Activated gamma-delta T cell treated with anti-CD3 and anti-CD28 coated beads, Interleukin-2, amount 50 U/mL, for 16 hours (primary cell): ENCODE results near the gene FAM120B.
"Not testable (repeated sequence)": the region's sequence is repeated elsewhere in the genome, so short reads cannot be mapped to it uniquely, and the experiment has no call there.

Experiments
- DNase-seq: peaks from one replicate; pipeline ENCODE4 v3.0.0-alpha.2; 2020; ENCODE audit warnings: low read depth

FAM120B gene

GRCh38 chr6:170297576-170298330 is 8.8 kb upstream of the FAM120B start:
- DNase-seq, result no peak

GRCh38 chr6:170298688-170299087 is 7.9 kb upstream of the FAM120B start:
- DNase-seq, result no peak

DNA sequence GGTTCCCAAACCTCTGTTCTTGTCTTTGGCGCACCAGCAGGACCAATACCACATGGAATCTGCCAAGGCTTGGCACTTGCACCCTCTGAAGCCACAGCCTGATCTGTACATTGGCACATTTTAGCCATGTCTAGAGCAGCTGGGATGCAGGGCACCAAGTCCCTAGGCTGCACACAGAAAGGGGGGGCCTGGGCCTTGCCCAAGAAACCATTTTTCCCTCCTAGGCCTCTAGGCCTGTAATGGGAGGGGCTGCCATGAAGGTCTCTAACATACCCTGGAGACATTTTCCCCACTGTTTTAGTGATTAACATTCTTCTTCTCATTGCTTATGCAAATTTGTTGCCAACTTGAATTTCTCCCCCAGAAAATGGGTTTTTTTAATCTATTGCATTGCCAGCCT is 5.4 kb upstream of the FAM120B start:
- DNase-seq, result no peak

DNA sequence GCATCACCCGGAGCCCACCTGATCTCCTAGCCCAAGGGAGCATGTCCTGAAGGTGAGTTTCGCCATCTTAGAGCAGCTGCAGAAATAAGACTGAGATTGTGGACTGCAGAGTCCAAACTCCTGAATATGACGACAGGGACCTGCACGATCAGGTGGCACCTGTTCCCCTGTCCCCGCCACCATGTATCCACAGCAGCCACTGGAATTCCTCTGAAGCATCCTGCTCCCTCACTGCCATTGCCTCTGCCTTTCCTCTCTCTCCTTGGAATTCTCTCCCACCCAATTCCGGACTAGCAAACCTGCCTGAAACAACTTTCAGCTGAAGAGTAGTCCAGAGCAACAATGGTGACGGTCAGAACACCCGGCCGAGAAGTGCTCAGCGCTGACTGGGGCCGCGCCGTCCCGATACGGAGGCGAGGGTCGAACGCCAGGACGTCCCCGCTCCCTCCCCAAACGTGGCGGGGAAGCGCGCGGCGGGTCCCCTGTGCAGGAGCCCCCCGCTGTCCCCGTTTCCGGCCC is 694 bp upstream of the FAM120B start:
- no peak for DNase-seq

GRCh38 chr6:170307080-170307545 is 555 bp downstream of the FAM120B start:
- no peak for DNase-seq

DNA sequence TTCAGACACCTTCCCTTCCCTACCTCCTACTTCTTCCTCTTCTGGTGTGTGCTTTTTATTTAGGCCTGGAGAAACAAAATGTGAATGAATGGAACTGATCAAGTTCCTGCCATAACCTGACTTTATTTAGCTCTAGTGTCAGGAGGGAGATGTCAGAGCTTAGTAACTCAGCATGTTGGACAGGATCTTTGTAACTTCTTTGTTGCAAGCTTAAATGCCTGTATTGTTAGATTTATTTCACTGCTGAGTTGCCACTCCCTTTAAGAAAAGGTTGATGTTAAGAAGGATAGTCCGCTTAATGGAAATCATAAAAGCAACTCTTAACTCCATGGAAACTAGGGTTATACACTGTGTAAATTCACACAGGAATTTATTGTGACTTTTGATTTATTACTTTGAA is 2.2 kb downstream of the FAM120B start:
- DNase-seq, result no peak

DNA sequence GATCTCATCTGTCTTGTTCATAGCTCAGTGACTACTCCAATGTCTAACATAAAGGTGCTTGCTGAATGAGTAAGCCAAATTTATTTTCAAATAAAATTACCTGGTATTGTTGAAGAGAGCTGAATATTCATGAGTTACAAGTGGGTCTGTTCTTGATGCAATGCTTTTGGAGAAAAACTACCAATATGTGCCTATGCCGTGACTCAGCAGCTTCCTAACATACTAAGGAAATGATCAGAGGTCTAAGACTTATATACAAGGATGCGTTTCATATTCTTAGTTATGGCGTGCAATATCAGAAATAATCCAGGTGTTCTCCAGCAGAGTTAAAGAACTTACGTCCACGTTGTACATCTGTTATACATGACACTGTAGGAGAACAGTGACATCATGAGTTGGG is 5.1 kb downstream of the FAM120B start:
- no peak for DNase-seq

- DNase-seq, result no peak
These were observed 6.3 kb downstream of the FAM120B start for GRCh38 chr6:170312876-170313275.

DNA sequence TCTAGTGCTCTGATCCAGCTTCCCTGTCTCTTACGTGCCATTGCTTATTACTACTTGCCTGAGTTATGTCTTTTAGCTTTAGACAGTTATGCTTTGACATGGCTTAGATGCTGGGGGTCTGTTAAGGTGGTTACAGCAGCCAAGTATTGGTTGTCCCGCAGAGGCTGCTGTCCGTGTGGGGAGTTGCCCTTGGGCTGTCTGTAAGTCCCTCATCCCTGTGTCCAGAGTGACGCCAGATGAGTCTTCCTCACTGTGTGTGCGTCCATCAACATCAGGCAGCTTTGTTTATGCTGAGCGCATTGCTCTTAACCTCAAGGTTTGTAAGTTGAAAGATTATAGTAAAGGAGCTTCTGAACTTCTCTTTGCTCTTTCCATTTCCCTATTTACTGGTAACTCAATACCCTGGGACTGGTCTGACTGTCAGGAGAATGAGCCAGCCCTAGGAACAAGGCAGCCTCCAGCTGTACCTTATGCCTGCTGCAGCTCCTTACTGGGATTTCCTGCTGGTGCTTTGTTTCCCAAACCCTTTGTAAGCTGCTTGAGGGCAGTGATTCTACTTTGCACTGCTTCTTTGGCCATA is 7.2 kb downstream of the FAM120B start:
- no peak for DNase-seq

DNA sequence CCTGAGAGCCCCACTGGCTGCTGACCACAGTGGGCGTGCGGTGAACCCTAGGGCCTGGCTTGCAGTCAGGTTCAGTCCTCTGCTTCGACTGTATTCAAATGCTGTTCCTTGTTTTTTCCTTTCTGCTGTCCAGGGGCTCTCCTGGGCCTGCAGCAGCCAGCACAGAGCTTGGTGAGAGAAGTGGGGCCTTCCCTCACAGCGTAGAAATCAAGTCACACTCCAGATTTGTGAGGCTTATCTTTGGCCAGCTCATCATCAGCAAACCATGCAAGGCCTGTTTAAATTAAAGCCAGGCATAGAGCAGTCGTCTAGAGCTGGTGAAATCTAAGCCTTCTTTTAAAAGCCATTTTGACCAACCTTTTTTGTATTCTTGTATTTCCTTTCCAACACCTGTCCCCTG is 8.4 kb downstream of the FAM120B start:
- no peak for DNase-seq

DNA sequence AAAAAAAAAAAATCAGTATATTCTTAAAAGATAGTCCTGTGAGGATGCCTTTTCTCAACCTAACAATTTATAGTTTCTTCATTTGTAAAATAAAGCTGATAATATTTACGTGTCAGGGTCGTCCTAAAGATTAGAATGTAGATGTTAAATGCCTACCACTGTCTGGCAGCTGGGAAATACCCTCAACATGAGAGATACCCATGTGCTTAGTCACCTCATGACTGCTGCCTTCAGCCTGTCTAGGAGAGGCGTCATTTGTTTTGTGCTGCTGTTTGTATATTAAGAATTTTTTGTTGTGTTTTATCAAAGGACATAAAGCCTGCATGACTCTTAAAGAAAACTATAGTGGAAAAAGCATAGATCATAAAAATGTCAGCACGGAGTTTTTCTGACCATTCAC is 9.5 kb downstream of the FAM120B start:
- DNase-seq, result no peak

- no peak for DNase-seq
These were observed 10.5 kb downstream of the FAM120B start for GRCh38 chr6:170317076-170317475.

GRCh38 chr6:170317718-170318117 is 11.2 kb downstream of the FAM120B start:
- DNase-seq, result no peak

GRCh38 chr6:170329321-170329720 is 22.8 kb downstream of the FAM120B start:
- DNase-seq, result no peak

- not testable (repeated sequence) for DNase-seq
These were observed 28.6 kb downstream of the FAM120B start for GRCh38 chr6:170335199-170335598.

DNA sequence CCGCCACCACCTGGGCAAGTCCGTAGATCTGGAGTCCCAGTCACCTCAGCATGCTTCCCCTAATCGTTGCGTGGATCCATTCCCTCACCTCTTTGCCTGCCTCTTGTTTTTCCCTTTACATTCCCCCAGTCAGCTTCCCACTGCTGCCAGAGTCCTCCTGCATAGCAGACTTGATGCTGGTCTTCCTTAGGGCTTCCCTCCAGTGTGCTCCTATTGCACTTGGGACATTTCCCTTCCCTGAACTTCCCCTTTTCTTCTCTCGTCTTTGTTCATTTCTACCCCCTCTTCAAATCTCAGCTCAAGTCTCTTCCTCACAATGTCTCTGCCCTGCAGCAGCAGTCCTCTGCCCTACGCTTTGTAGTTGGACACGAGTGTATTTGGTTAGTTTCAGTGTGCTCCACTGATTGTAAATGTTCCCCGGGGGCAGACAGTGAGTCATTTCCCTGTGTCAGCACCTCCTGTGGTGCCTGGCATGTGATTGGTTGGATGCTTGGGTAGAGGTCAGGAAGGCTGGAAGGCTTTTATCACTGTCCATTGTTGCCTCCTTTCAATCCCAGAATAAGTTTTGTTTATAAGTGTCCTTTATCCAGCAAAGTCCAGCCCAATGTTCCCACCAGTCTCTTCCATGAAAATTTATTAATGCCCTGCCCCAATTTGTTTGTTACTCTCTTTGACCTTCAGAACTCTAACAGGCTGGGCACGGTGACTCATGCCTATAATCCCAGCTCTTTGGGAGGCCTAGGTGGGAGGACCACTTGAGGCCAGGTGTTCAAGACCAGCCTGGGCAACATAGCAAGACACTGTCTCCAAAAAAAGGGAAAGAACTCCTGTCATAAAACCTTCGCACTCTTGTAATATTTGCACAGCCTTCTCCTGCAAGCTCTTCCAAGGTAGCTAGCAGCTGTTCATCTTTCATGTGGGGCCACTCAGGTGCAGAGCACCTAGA is 38.3 kb downstream of the FAM120B start:
- DNase-seq, result no peak

GRCh38 chr6:170345662-170346061 is 39.1 kb downstream of the FAM120B start:
- no peak for DNase-seq

GRCh38 chr6:170346649-170347048 is 40.1 kb downstream of the FAM120B start:
- DNase-seq, result no peak

DNA sequence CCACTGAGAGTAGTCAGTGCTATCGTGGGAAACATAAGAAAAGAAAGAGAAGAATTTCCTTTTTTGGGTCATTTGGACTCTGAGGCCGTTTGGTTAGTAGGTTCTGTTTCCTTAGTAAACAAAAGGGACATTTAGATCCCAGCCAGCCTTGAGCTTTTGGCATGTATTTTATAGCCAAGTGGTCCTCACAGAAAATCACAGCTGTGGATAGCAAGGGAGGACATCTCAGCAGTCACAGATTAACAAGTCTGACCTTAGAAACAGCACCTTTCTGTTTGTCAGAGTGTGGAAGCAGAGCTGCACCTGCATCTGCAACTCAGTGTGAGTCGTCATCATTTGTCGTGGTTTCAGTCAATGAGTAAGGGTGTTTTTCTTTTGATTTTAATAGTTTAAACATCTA is 40.5 kb downstream of the FAM120B start:
- DNase-seq, result no peak

DNA sequence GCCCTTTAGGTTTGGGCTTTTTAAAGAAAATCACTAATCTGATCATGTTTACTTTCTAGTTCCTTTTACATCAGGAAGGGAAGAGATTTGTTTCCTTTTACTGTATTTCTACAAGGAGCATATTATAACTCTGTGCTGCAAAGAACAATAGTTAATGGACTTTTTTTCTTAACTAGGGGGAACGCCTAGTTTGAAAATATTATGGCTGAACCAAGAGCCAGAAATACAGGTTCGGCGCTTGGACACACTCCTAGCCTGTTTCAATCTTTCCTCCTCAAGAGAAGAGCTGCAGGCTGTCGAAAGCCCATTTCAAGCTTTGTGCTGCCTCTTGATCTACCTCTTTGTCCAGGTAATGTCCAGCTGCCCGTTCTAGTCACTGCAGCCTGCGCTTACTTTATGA is 41.4 kb downstream of the FAM120B start:
- DNase-seq, result no peak

- DNase-seq, result not testable (repeated sequence)
These were observed 44.9 kb downstream of the FAM120B start for GRCh38 chr6:170351456-170351855.

- DNase-seq, result not testable (repeated sequence)
These were observed 48.6 kb downstream of the FAM120B start for GRCh38 chr6:170355190-170355589.
